CD4-positive, alpha-beta T cell treated with Interleukin-12 subunit alpha and Interleukin-12 subunit beta, for 1 hour (primary cell): Measurements from ENCODE around the gene TARDBP.
"Not testable (repeated sequence)": the region's sequence is repeated elsewhere in the genome, so short reads cannot be mapped to it uniquely, and the experiment has no call there.

Experiments
- DNase-seq: peaks from one replicate; pipeline ENCODE4 v3.0.0-alpha.2; 2020

TARDBP gene

GRCh38 chr1:11061652-11062365 lies 49.4 kb downstream of the TARDBP start:
- no peak for DNase-seq

GRCh38 chr1:11062965-11063401 lies 50.5 kb downstream of the TARDBP start:
- DNase-seq: peak; percentile 19

GRCh38 chr1:11063937-11064537 lies 51.6 kb downstream of the TARDBP start:
- not testable (repeated sequence) for DNase-seq

GRCh38 chr1:11064942-11065341 lies 52.5 kb downstream of the TARDBP start:
- DNase-seq: no peak

- DNase-seq: no peak
These were observed 53.3 kb downstream of the TARDBP start for GRCh38 chr1:11065796-11066195.

- DNase-seq: no peak
These were observed 55.5 kb downstream of the TARDBP start for GRCh38 chr1:11067716-11068599.

- DNase-seq: no peak
These were observed 56.4 kb downstream of the TARDBP start for GRCh38 chr1:11068600-11069473.

- DNase-seq: no peak
These were observed 58.4 kb downstream of the TARDBP start for GRCh38 chr1:11070876-11071275.

GRCh38 chr1:11071463-11072215 lies 59.2 kb downstream of the TARDBP start:
- no peak for DNase-seq

GRCh38 chr1:11072216-11072917 lies 59.9 kb downstream of the TARDBP start:
- DNase-seq: no peak

GRCh38 chr1:11073398-11073797 lies 60.9 kb downstream of the TARDBP start:
- not testable (repeated sequence) for DNase-seq
